Neural cell (in vitro differentiated cells): ENCODE results near the gene LARGE1.

ENCODE experiments used
- EP300 ChIP-seq: fragments of 450-650 bp; conservative IDR thresholded peaks from 2 replicates; pipeline ENCODE4 v1.6.1; 2014; ENCODE audit warnings: antibody characterized with exemption, mild to moderate bottlenecking, moderate library complexity; ENCODE audit not compliant: poor library complexity, severe bottlenecking
- POLR2AphosphoS5 ChIP-seq: IDR thresholded peaks from 2 replicates; pipeline ENCODE4 v1.6.1; 2012
- RAD21 ChIP-seq: fragments of 450-650 bp; conservative IDR thresholded peaks from 2 replicates; pipeline ENCODE4 v1.6.1; 2014; ENCODE audit warnings: antibody characterized with exemption, mild to moderate bottlenecking, moderate library complexity
- SMC3 ChIP-seq: fragments of 450-650 bp; conservative IDR thresholded peaks from 2 replicates; pipeline ENCODE4 v1.6.1; 2014; ENCODE audit warnings: antibody characterized with exemption, mild to moderate bottlenecking, moderate library complexity; ENCODE audit not compliant: poor library complexity
- TF ChIP-seq, protein P1 (sequence below): fragments of 450-650 bp; IDR thresholded peaks from 2 replicates; pipeline ENCODE4 v1.5.1; 2014; ENCODE audit warnings: antibody characterized with exemption, mild to moderate bottlenecking, moderate library complexity; ENCODE audit not compliant: poor library complexity, severe bottlenecking
- TF ChIP-seq, protein P2 (sequence below): IDR thresholded peaks from 2 replicates; pipeline ENCODE4 v1.6.1; 2012; ENCODE audit warnings: borderline replicate concordance

DNA sequence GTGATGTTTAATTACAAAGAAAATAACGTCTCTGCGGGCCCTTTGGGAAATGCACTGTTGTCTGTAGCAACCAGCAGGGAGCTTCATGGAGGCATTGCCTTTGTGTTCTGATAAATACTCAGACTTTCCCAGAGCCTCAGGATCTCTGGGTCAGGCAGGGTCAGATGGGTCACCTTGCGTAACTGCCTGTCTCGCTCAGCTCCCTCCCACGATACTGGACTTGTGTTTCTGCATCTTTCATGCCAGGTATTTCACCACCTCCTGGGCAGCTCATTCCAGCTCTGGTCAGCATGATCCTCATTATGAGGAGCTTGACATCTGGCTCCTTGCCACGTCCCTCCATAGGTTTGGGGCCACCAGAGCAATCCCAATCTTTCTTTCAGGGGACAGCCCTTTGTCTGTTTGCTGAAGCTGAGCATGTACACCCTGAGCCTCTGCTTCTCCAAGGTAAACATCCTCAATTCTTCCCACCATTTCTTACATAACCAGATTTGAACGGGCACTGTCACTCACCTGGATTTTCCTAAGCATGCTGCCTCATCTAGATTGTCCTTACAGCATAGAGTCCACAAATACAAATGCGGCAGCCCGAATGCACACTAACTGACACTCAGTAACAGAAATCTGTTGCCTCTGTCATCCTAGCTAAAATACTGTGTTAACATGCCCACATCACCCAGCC, 162.3 kb downstream of the LARGE1 start:
- TF ChIP-seq POLR2AphosphoS5 = no peak
- TF ChIP-seq, protein P1, sequence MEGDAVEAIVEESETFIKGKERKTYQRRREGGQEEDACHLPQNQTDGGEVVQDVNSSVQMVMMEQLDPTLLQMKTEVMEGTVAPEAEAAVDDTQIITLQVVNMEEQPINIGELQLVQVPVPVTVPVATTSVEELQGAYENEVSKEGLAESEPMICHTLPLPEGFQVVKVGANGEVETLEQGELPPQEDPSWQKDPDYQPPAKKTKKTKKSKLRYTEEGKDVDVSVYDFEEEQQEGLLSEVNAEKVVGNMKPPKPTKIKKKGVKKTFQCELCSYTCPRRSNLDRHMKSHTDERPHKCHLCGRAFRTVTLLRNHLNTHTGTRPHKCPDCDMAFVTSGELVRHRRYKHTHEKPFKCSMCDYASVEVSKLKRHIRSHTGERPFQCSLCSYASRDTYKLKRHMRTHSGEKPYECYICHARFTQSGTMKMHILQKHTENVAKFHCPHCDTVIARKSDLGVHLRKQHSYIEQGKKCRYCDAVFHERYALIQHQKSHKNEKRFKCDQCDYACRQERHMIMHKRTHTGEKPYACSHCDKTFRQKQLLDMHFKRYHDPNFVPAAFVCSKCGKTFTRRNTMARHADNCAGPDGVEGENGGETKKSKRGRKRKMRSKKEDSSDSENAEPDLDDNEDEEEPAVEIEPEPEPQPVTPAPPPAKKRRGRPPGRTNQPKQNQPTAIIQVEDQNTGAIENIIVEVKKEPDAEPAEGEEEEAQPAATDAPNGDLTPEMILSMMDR = no peak
- TF ChIP-seq, protein P2, sequence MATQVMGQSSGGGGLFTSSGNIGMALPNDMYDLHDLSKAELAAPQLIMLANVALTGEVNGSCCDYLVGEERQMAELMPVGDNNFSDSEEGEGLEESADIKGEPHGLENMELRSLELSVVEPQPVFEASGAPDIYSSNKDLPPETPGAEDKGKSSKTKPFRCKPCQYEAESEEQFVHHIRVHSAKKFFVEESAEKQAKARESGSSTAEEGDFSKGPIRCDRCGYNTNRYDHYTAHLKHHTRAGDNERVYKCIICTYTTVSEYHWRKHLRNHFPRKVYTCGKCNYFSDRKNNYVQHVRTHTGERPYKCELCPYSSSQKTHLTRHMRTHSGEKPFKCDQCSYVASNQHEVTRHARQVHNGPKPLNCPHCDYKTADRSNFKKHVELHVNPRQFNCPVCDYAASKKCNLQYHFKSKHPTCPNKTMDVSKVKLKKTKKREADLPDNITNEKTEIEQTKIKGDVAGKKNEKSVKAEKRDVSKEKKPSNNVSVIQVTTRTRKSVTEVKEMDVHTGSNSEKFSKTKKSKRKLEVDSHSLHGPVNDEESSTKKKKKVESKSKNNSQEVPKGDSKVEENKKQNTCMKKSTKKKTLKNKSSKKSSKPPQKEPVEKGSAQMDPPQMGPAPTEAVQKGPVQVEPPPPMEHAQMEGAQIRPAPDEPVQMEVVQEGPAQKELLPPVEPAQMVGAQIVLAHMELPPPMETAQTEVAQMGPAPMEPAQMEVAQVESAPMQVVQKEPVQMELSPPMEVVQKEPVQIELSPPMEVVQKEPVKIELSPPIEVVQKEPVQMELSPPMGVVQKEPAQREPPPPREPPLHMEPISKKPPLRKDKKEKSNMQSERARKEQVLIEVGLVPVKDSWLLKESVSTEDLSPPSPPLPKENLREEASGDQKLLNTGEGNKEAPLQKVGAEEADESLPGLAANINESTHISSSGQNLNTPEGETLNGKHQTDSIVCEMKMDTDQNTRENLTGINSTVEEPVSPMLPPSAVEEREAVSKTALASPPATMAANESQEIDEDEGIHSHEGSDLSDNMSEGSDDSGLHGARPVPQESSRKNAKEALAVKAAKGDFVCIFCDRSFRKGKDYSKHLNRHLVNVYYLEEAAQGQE = no peak
- no peak for TF ChIP-seq SMC3
- no peak for TF ChIP-seq EP300
- TF ChIP-seq RAD21 = no peak
